Coronary artery (tissue), 2 donors: ENCODE data around the gene CCNB1IP1.
"Not testable (repeated sequence)": the region's sequence is repeated elsewhere in the genome, so short reads cannot be mapped to it uniquely, and the experiment has no call there.

ENCODE experiments used
- DNase-seq: peaks from one replicate; pipeline ENCODE4 v3.0.0-alpha.2; 2017; ENCODE audit warnings: low spot score
- H3K27ac ChIP-seq, 2 donors: fragments of 200-600 bp; sonication (generic); one replicate each; pipeline ENCODE4 v1.5.1; 2016 to 2019
- H3K4me3 ChIP-seq: fragments of 200-600 bp; sonication (generic); 2 replicates; pipeline ENCODE4 v1.5.1; 2016; ENCODE audit warnings: mild to moderate bottlenecking, moderate library complexity
- TF ChIP-seq, protein P1 (sequence below): fragments of 200-600 bp; sonication (generic); IDR thresholded peaks from one replicate; pipeline ENCODE4 v1.5.1; 2019; ENCODE audit warnings: antibody characterized with exemption

The CCNB1IP1 gene

DNA sequence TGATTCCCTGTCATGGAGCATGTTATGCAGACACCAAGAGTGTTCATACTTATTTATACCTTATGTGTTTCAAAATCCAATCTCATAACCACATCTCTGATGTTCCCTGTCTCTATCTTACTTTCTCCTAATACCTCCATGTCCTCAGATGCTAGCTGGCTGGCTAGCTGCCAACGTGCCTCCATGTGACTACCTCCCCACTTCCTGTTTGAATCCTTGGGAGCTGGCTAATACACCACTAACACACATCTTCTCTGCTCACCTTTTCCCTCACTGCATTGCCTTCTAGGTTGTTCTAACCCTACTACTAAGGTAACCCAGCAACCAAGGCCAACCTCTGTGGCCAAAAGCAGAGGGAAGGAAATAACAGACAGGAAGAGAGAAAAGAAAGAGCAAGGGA is 54.7 kb downstream of the CCNB1IP1 start:
- Histone ChIP-seq H3K4me3 (no peak overlapping the region), H3K27ac (no peak overlapping the region)
- TF ChIP-seq, protein P1, sequence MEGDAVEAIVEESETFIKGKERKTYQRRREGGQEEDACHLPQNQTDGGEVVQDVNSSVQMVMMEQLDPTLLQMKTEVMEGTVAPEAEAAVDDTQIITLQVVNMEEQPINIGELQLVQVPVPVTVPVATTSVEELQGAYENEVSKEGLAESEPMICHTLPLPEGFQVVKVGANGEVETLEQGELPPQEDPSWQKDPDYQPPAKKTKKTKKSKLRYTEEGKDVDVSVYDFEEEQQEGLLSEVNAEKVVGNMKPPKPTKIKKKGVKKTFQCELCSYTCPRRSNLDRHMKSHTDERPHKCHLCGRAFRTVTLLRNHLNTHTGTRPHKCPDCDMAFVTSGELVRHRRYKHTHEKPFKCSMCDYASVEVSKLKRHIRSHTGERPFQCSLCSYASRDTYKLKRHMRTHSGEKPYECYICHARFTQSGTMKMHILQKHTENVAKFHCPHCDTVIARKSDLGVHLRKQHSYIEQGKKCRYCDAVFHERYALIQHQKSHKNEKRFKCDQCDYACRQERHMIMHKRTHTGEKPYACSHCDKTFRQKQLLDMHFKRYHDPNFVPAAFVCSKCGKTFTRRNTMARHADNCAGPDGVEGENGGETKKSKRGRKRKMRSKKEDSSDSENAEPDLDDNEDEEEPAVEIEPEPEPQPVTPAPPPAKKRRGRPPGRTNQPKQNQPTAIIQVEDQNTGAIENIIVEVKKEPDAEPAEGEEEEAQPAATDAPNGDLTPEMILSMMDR: no peak
- DNase-seq: no peak

- TF ChIP-seq, protein P1: no peak
- Histone ChIP-seq H3K27ac (no peak overlapping the region), H3K4me3 (no peak overlapping the region)
- no peak for DNase-seq
Measured at GRCh38 chr14:20277409-20277808, 55.7 kb downstream of the CCNB1IP1 start.

DNA sequence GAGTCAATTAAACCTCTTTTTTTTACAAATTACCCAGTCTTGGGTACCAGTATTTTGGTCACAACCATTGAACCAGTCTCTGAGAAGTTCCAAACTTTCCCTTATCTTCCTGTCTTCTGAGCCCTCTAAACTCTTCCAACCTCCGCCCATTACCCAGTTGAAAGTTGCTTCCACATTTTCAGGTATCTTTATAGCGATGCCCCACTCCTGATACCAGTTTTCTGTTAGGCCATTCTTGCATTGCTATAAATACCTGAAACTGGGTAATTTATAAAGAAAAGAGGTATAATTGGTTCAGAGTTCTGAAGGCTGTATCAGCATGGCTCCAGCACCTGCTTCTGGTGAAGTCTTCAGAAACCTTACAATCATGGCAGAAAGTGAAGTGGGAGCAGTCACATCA is 59.0 kb downstream of the CCNB1IP1 start:
- Histone ChIP-seq H3K27ac (no peak overlapping the region), H3K4me3 (no peak overlapping the region)
- DNase-seq: no peak
- TF ChIP-seq, protein P1: no peak

- H3K27ac ChIP-seq, DNase-seq, H3K4me3 ChIP-seq: not testable (repeated sequence)
Measured at GRCh38 chr14:20264361-20264760, 68.7 kb downstream of the CCNB1IP1 start.

- no peak overlapping the region for H3K27ac ChIP-seq
- DNase-seq: no peak
- TF ChIP-seq, protein P1: no peak
- H3K4me3 ChIP-seq: no peak overlapping the region
Measured at GRCh38 chr14:20262642-20263128, 70.4 kb downstream of the CCNB1IP1 start.
